ENCODE results near the gene ABCC4.
"Not testable (repeated sequence)": the region's sequence is repeated elsewhere in the genome, so short reads cannot be mapped to it uniquely, and the experiment has no call there.

Gene ABCC4

GRCh38 chr13:95279016-95279415 lies 22.2 kb downstream of the ABCC4 start:
- H3K27me3 Mint-ChIP-seq: no peaks in the 10 kb centered on the region
- H3K4me1 Mint-ChIP-seq (ENCODE audit: low read depth): peaks cover 25% of the 10 kb centered on the region
- H3K9me3 Mint-ChIP-seq: no peaks in the 10 kb centered on the region
- no peak overlapping the region for H3K27ac Mint-ChIP-seq
- peaks cover 16% of the 10 kb centered on the region for H3K36me3 Mint-ChIP-seq (ENCODE audit: low read depth)
- no peak overlapping the region for H3K4me3 Mint-ChIP-seq

GRCh38 chr13:95276037-95276505 lies 25.2 kb downstream of the ABCC4 start:
- H3K4me1 Mint-ChIP-seq (ENCODE audit: low read depth): peaks cover 20% of the 10 kb centered on the region
- H3K4me3 Mint-ChIP-seq: no peak overlapping the region
- no peaks in the 10 kb centered on the region for H3K27me3 Mint-ChIP-seq
- peaks cover 14% of the 10 kb centered on the region for H3K36me3 Mint-ChIP-seq (ENCODE audit: low read depth)
- no peaks in the 10 kb centered on the region for H3K9me3 Mint-ChIP-seq
- no peak overlapping the region for H3K27ac Mint-ChIP-seq

- no peak overlapping the region for H3K4me3 Mint-ChIP-seq
- H3K27ac Mint-ChIP-seq: no peak overlapping the region
- peaks cover 13% of the 10 kb centered on the region for H3K36me3 Mint-ChIP-seq (ENCODE audit: low read depth)
- H3K27me3 Mint-ChIP-seq: no peaks in the 10 kb centered on the region
- H3K4me1 Mint-ChIP-seq (ENCODE audit: low read depth): peaks cover 14% of the 10 kb centered on the region
- H3K9me3 Mint-ChIP-seq: no peaks in the 10 kb centered on the region
Measured at GRCh38 chr13:95275322-95276036, 25.8 kb downstream of the ABCC4 start.

- not testable (repeated sequence) for H3K9me3 Mint-ChIP-seq; H3K4me1 Mint-ChIP-seq (ENCODE audit: low read depth)
Measured at GRCh38 chr13:95273592-95274132, 27.6 kb downstream of the ABCC4 start.

GRCh38 chr13:95272076-95272475 lies 29.2 kb downstream of the ABCC4 start:
- H3K36me3 Mint-ChIP-seq (ENCODE audit: low read depth): peaks cover 30% of the 10 kb centered on the region
- not testable (repeated sequence) for H3K27me3 Mint-ChIP-seq; H3K4me1 Mint-ChIP-seq (ENCODE audit: low read depth); H3K9me3 Mint-ChIP-seq; H3K4me3 Mint-ChIP-seq; H3K27ac Mint-ChIP-seq

More at GRCh38 chr13:95273592-95274132, 27.6 kb downstream of the ABCC4 start:
- not testable (repeated sequence) for H3K4me3 Mint-ChIP-seq, H3K27ac Mint-ChIP-seq, H3K27me3 Mint-ChIP-seq
- peaks cover 14% of the 10 kb centered on the region for H3K36me3 Mint-ChIP-seq (ENCODE audit: low read depth)

GRCh38 chr13:95269756-95270155 lies 31.5 kb downstream of the ABCC4 start:
- Mint-ChIP-seq H3K27me3 (no peaks in the 10 kb centered on the region), H3K4me1 (ENCODE audit: low read depth) (peaks cover 5% of the 10 kb centered on the region), H3K36me3 (ENCODE audit: low read depth) (peaks cover 48% of the 10 kb centered on the region), H3K27ac (no peak overlapping the region), H3K4me3 (no peak overlapping the region), H3K9me3 (peaks cover 4% of the 10 kb centered on the region)

- not testable (repeated sequence) for H3K27me3 Mint-ChIP-seq; H3K4me1 Mint-ChIP-seq (ENCODE audit: low read depth); H3K27ac Mint-ChIP-seq; H3K4me3 Mint-ChIP-seq; H3K9me3 Mint-ChIP-seq
- peaks cover 52% of the 10 kb centered on the region for H3K36me3 Mint-ChIP-seq (ENCODE audit: low read depth)
Measured at GRCh38 chr13:95268343-95269065, 32.7 kb downstream of the ABCC4 start.

GRCh38 chr13:95267662-95268342 lies 33.4 kb downstream of the ABCC4 start:
- Mint-ChIP-seq H3K36me3 (ENCODE audit: low read depth) (peaks cover 54% of the 10 kb centered on the region), H3K27ac (peak overlapping the region; percentile 22), H3K4me1 (ENCODE audit: low read depth) (peaks cover 5% of the 10 kb centered on the region), H3K9me3 (peaks cover 4% of the 10 kb centered on the region), H3K27me3 (no peaks in the 10 kb centered on the region), H3K4me3 (no peak overlapping the region)

GRCh38 chr13:95264225-95264624 lies 37.0 kb downstream of the ABCC4 start:
- Mint-ChIP-seq H3K27me3 (no peaks in the 10 kb centered on the region), H3K27ac (no peak overlapping the region), H3K4me1 (ENCODE audit: low read depth) (peaks cover 5% of the 10 kb centered on the region), H3K9me3 (peaks cover 4% of the 10 kb centered on the region), H3K36me3 (ENCODE audit: low read depth) (peaks cover 56% of the 10 kb centered on the region), H3K4me3 (no peak overlapping the region)

GRCh38 chr13:95262837-95263384 lies 38.3 kb downstream of the ABCC4 start:
- peaks cover 53% of the 10 kb centered on the region for H3K36me3 Mint-ChIP-seq (ENCODE audit: low read depth)

GRCh38 chr13:95261956-95262355 lies 39.3 kb downstream of the ABCC4 start:
- Mint-ChIP-seq H3K36me3 (ENCODE audit: low read depth) (peaks cover 49% of the 10 kb centered on the region), H3K9me3 (no peaks in the 10 kb centered on the region), H3K4me3 (no peak overlapping the region), H3K4me1 (ENCODE audit: low read depth) (peaks cover 5% of the 10 kb centered on the region), H3K27me3 (no peaks in the 10 kb centered on the region), H3K27ac (no peak overlapping the region)

More at GRCh38 chr13:95262837-95263384, 38.3 kb downstream of the ABCC4 start:
- Mint-ChIP-seq H3K4me3 (no peak overlapping the region), H3K27ac (no peak overlapping the region), H3K9me3 (peaks cover 4% of the 10 kb centered on the region), H3K27me3 (no peaks in the 10 kb centered on the region), H3K4me1 (ENCODE audit: low read depth) (peaks cover 5% of the 10 kb centered on the region)

GRCh38 chr13:95260031-95260525 lies 41.2 kb downstream of the ABCC4 start:
- Mint-ChIP-seq H3K27me3 (no peaks in the 10 kb centered on the region), H3K4me3 (no peak overlapping the region), H3K9me3 (no peaks in the 10 kb centered on the region), H3K27ac (no peak overlapping the region), H3K36me3 (ENCODE audit: low read depth) (peaks cover 37% of the 10 kb centered on the region), H3K4me1 (ENCODE audit: low read depth) (peaks cover 5% of the 10 kb centered on the region)

- H3K4me1 Mint-ChIP-seq (ENCODE audit: low read depth): peaks cover 5% of the 10 kb centered on the region
- H3K4me3 Mint-ChIP-seq: no peak overlapping the region
- no peaks in the 10 kb centered on the region for H3K27me3 Mint-ChIP-seq
- H3K9me3 Mint-ChIP-seq: no peaks in the 10 kb centered on the region
- H3K36me3 Mint-ChIP-seq (ENCODE audit: low read depth): peaks cover 26% of the 10 kb centered on the region
- no peak overlapping the region for H3K27ac Mint-ChIP-seq
Measured at GRCh38 chr13:95258619-95259194, 42.5 kb downstream of the ABCC4 start.

- no peaks in the 10 kb centered on the region for H3K27me3 Mint-ChIP-seq
- H3K9me3 Mint-ChIP-seq: no peaks in the 10 kb centered on the region
- H3K36me3 Mint-ChIP-seq (ENCODE audit: low read depth): peaks cover 26% of the 10 kb centered on the region
- H3K27ac Mint-ChIP-seq: no peak overlapping the region
- H3K4me1 Mint-ChIP-seq (ENCODE audit: low read depth): peaks cover 7% of the 10 kb centered on the region
- no peak overlapping the region for H3K4me3 Mint-ChIP-seq
Measured at GRCh38 chr13:95258098-95258497, 43.2 kb downstream of the ABCC4 start.
